Ovary (tissue), 9 donors: Measurements from ENCODE around the gene LENG8. TPM values are rescaled to one million over a fixed set of nuclear protein-coding genes. Genes with fewer than 3 reads are reported as not detected.

Experiments
- DNase-seq, 5 donors: peaks; one replicate each; pipeline ENCODE4 v3.0.0-alpha.2; 2019 to 2020
- H3K27ac ChIP-seq, 2 donors: fragments of 200-600 bp; one replicate each; pipeline versions ENCODE4 v1.5.1 to v1.8.0; 2019 to 2022
- H3K27me3 ChIP-seq: fragments of 200-600 bp; one replicate; pipeline ENCODE4 v1.8.0; 2022
- H3K36me3 ChIP-seq: fragments of 200-600 bp; sonication (generic); one replicate; pipeline ENCODE4 v1.5.1; 2019
- H3K4me1 ChIP-seq: one replicate; pipeline ENCODE4 v1.8.1; 2013; ENCODE audit warnings: mild to moderate bottlenecking, moderate library complexity; ENCODE audit not compliant: insufficient read depth
- H3K4me3 ChIP-seq: fragments of 200-600 bp; sonication (generic); one replicate; pipeline ENCODE4 v1.5.1; 2017
- H3K9me3 ChIP-seq, 2 donors: fragments of 200-600 bp in 1 of 2; sonication (generic) in 1 of 2; one replicate each; pipeline versions ENCODE4 v1.5.1 to v1.8.1; 2013 to 2019; ENCODE audit warnings: mild to moderate bottlenecking in 1 of 2, moderate library complexity in 1 of 2
- CTCF ChIP-seq, 3 donors: fragments of 450-650 bp in 2 of 3; fragments of 200-600 bp in 1 of 3; IDR thresholded peaks; one replicate each; pipeline versions ENCODE4 v1.5.1 to v1.8.0; 2016 to 2022; ENCODE audit warnings: antibody characterized with exemption in 3 of 3, mild to moderate bottlenecking in 1 of 3
- EP300 ChIP-seq: sonication (generic); formaldehyde crosslinking; IDR thresholded peaks from one replicate; pipeline ENCODE4 v1.6.1; 2017; ENCODE audit warnings: antibody characterized with exemption
- POLR2A ChIP-seq: fragments of 450-650 bp; IDR thresholded peaks from one replicate; pipeline ENCODE4 v1.6.1; 2017; ENCODE audit warnings: antibody characterized with exemption, mild to moderate bottlenecking, moderate library complexity
- WGBS, 3 donors: extraction: QIAGEN DNeasy Blood & Tissue Kit in 1 of 3; methylation state at CpG; one replicate each; pipeline versions ENCODE4 v1.1.5 to v1.1.7; 2013 to 2017; 5-methylcytosine and 5-hydroxymethylcytosine counted together
- intact Hi-C, 4 donors: fragments of 100-400 bp; cut with DNase I; formaldehyde crosslinking; loops; one replicate each; pipeline versions ENCODE4 v1.11.0 to v1.15.1; 2022 to 2023
- polyA plus RNA-seq, 2 donors: library from polyadenylated mRNA; stranded (reverse); fragments of 200-250 nt in 1 of 2; fragments of 350-450 nt in 1 of 2; fragmentation: Illumina TruSeq in 1 of 2; extraction: RNeasy Lipid Tissue Mini Kit (QIAGEN cat#74804) in 1 of 2; gene quantifications; one replicate each; pipeline ENCODE4 v1.2.3, GENCODE V29; 2013 to 2014
- total RNA-seq, 7 donors: library from RNA; depleted of rRNA in 2 of 7; stranded (reverse); fragments of >200 nt in 2 of 7; fragmentation: NEBNext Ultra II Directional in 3 of 7; extraction: Animal tissue kit (Norgen Biotek cat#: 25700) in 3 of 7; gene quantifications; one replicate each; pipeline versions ENCODE4 v1.1.0 to v1.2.4, GENCODE V29; 2016 to 2023
- donor health status: DM: no; HTN: no; CAD: no; lungs with moderate emphysema.
- donor health status: DM: no; HTN: no; CAD: no.
- donor health status: Bipolar disorder and iron deficiency.
- donor health status: DM: yes; HTN: yes; CAD: no.
- donor health status: DM: no; HTN: no; CAD: no.
- donor health status: DM: yes; HTN: yes; CAD: no.

LENG8 gene
- total and polyA plus RNA-seq, 9 donors: 29.9 to 207 (median 136) TPM

- DNase-seq: no peak
- Histone ChIP-seq H3K4me1 (peaks cover 7% of the 10 kb centered on the region), H3K27ac (no peak overlapping the region), H3K36me3 (no peaks in the 10 kb centered on the region), H3K27me3 (no peaks in the 10 kb centered on the region), H3K9me3 (no peaks in the 10 kb centered on the region), H3K4me3 (no peak overlapping the region)
- 82 to 89% (median 84%) methylated on average over 42 of the region's 42 CpGs for WGBS, 3 donors
- TF ChIP-seq EP300 (no peak), CTCF (IDR thresholded peaks at IDR 0.05) (no peak), POLR2A (no peak)
- intact Hi-C loops: no loop called here
These were observed 9.0 kb downstream of the LENG8 start for GRCh38 chr19:54457773-54458647.

DNA sequence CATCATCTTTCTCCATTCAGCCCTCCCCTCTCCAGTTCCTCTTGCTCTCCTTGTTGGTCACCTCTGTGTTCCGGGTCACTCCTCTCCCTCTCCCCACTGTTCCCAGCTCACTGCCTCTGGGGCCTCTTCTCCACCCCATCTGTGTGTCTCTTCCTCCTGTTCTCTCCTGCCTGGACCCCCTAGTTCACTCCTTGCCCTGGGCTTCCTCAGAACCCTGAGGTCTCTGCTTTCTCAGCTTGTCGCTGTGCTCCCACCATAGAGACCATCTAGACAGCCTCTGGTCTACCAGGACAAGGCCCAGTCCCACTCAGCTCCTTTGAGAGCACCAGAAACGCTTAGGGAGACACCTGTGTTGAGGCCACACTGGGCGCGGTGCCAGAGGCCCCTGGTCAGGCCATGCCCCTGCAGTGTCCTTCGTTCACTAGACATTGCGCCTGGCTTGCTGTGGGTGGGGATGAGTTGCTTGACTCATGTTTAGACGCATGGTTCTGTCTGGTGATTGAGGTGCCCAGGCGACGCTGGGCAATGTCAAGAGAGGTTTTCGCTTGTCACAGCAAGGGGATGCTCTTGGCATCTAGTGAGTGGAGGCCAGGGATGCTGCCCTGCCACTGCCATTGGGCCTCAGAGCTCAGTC lies 9.8 kb downstream of the LENG8 start:
- H3K9me3 ChIP-seq: no peaks in the 10 kb centered on the region
- no peak overlapping the region for H3K4me3 ChIP-seq
- peaks cover 7% of the 10 kb centered on the region for H3K4me1 ChIP-seq
- no peaks in the 10 kb centered on the region for H3K36me3 ChIP-seq
- peak in 3 of 5 donors; percentile 41 to 46 (median 42) for DNase-seq
- intact Hi-C loops: no loop called here
- no peak for TF ChIP-seq CTCF (IDR thresholded peaks at IDR 0.05)
- no peak for TF ChIP-seq POLR2A
- TF ChIP-seq EP300: no peak
- 78 to 84% (median 81%) methylated on average over 11 of the region's 11 CpGs for WGBS, 3 donors
- no peaks in the 10 kb centered on the region for H3K27me3 ChIP-seq
- no peak overlapping the region for H3K27ac ChIP-seq

- Histone ChIP-seq H3K27me3 (no peaks in the 10 kb centered on the region), H3K4me3 (no peak overlapping the region), H3K4me1 (peaks cover 11% of the 10 kb centered on the region), H3K36me3 (no peaks in the 10 kb centered on the region), H3K9me3 (no peaks in the 10 kb centered on the region), H3K27ac (no peak overlapping the region)
- DNase-seq: peak in 1 of 5 donors; percentile 28
- intact Hi-C loops: no loop called here
- 58 to 70% (median 62%) methylated on average over 16 of the region's 16 CpGs for WGBS, 3 donors
- TF ChIP-seq EP300: no peak
- TF ChIP-seq POLR2A: no peak
- no peak for TF ChIP-seq CTCF (IDR thresholded peaks at IDR 0.05)
These were observed 10.6 kb downstream of the LENG8 start for GRCh38 chr19:54459282-54460229.
